ENCODE results near the gene PRKCE. TPM values are rescaled to one million over a fixed set of nuclear protein-coding genes. Genes with fewer than 3 reads are reported as not detected.

The PRKCE gene
- polyA plus RNA-seq, 1 of the 3 experiments (the other 2 are of a cell fraction) = 16.3 TPM

DNA sequence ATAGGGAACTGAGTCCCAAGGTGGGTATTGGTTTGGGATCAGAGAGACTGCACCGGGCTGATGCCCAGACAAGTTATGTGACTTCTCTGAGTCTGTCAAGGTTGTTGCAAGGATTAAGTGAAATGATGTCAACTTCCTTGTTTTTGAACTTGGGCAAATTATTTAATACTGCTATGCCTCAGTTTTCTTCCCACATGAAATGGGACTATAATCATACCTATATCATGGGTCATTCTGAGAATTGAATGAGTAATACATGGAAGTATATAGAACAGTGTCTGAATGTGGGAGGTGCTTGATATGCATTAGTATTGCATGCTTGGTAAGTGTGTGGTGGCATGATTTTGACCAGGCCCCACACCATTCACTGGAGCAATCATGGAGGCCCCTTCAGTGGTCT, 99.0 kb downstream of the PRKCE start:
- no peaks in the 10 kb centered on the region for H3K36me3 ChIP-seq (replicated peaks in 1 of 2; ENCODE audit: control insufficient read depth in 1 of 2, insufficient read depth in 2 of 2, low read length in 1 of 2)
- no peak overlapping the region for H3K27ac ChIP-seq (ENCODE audit: low read depth in 2 of 2, low read length in 1 of 2)
- no peaks in the 10 kb centered on the region for H3K27me3 ChIP-seq (ENCODE audit: insufficient read depth)
- H4K20me1 ChIP-seq (ENCODE audit: insufficient read depth) = peaks cover 11% of the 10 kb centered on the region
- H2AFZ ChIP-seq (ENCODE audit: low read depth) = no peak overlapping the region
- DNase-seq = no peak
- peaks cover 9 to 22% of the 10 kb centered on the region in 2 experiments; a peak in 2 of 4 replicates for H3K4me1 ChIP-seq (ENCODE audit: control insufficient read depth in 1 of 2, insufficient read depth in 2 of 2, low read depth in 1 of 2, low read length in 1 of 2)
- no peak overlapping the region for H3K9ac ChIP-seq
- ChIA-PET CTCF (interaction anchor here (0.7 to 1.2 kb wide), 2 partner anchors 12 to 28 kb away, joined by 3 read pairs; no protein-coding TSS in a partner anchor), POLR2A (no interaction called here)
- H3K4me2 ChIP-seq = no peak overlapping the region
- no peak overlapping the region for H3K4me3 ChIP-seq (ENCODE audit: low read depth in 2 of 2, low read length in 1 of 2)
- H3K79me2 ChIP-seq (ENCODE audit: insufficient read depth) = peaks cover 3% of the 10 kb centered on the region; the same call in 1 of the 2 replicates
- peaks cover 23% of the 10 kb centered on the region for H3F3A ChIP-seq (replicated peaks; ENCODE audit: insufficient read depth)
- no peaks in the 10 kb centered on the region for H3K9me3 ChIP-seq
- WGBS (ENCODE audit: low lambda C conversion rate) = 93% methylated on average over 1 of the region's 1 CpG
- no peaks in the 10 kb centered on the region for H3K9me2 ChIP-seq
- no peak for TF ChIP-seq TAF1 (IDR thresholded peaks at IDR 0.05; ENCODE audit: borderline replicate concordance, low read depth, low read length)
- no peak for TF ChIP-seq TEAD4 (IDR thresholded peaks at IDR 0.05; ENCODE audit: borderline replicate concordance, insufficient read depth)
- no peak for TF ChIP-seq FOSL2 (IDR thresholded peaks at IDR 0.05; ENCODE audit: borderline replicate concordance, low read depth)
- TF ChIP-seq NRF1 (IDR thresholded peaks at IDR 0.05; ENCODE audit: low read depth, low read length) = no peak
- TF ChIP-seq, protein P1, sequence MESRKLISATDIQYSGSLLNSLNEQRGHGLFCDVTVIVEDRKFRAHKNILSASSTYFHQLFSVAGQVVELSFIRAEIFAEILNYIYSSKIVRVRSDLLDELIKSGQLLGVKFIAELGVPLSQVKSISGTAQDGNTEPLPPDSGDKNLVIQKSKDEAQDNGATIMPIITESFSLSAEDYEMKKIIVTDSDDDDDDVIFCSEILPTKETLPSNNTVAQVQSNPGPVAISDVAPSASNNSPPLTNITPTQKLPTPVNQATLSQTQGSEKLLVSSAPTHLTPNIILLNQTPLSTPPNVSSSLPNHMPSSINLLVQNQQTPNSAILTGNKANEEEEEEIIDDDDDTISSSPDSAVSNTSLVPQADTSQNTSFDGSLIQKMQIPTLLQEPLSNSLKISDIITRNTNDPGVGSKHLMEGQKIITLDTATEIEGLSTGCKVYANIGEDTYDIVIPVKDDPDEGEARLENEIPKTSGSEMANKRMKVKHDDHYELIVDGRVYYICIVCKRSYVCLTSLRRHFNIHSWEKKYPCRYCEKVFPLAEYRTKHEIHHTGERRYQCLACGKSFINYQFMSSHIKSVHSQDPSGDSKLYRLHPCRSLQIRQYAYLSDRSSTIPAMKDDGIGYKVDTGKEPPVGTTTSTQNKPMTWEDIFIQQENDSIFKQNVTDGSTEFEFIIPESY (IDR thresholded peaks at IDR 0.05; ENCODE audit: borderline replicate concordance, low read depth) = no peak
- TF ChIP-seq, protein P2, sequence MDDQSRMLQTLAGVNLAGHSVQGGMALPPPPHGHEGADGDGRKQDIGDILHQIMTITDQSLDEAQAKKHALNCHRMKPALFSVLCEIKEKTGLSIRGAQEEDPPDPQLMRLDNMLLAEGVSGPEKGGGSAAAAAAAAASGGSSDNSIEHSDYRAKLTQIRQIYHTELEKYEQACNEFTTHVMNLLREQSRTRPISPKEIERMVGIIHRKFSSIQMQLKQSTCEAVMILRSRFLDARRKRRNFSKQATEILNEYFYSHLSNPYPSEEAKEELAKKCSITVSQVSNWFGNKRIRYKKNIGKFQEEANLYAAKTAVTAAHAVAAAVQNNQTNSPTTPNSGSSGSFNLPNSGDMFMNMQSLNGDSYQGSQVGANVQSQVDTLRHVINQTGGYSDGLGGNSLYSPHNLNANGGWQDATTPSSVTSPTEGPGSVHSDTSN (IDR thresholded peaks at IDR 0.05) = no peak
- no peak for TF ChIP-seq MXI1 (IDR thresholded peaks at IDR 0.05; ENCODE audit: low read depth, low read length)

DNA sequence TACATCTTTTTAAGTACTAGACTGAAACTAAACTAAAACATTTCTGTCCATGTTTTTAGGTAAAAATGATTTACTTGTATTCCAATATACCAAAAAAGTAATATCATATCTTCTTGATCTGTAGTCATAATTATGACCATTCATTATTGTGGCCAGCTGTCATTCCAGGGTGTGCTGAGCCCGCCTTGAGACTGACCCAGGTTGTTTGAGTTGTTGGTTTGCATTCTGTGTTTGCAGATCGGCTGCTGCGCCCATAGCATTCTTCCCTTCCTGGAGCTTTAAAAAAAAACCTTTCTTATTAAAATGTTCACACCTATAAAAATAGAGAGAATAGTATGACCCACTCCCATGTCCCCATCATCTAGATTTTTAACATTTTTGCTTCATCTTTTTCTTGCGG, 101.9 kb downstream of the PRKCE start:
- Histone ChIP-seq H3K4me2 (no peak overlapping the region), H3K79me2 (ENCODE audit: insufficient read depth) (peaks cover 9% of the 10 kb centered on the region; the same call in 1 of the 2 replicates), H3K9me3 (no peaks in the 10 kb centered on the region), H3K4me1 (ENCODE audit: control insufficient read depth in 1 of 2, insufficient read depth in 2 of 2, low read depth in 1 of 2, low read length in 1 of 2) (peaks cover 12 to 15% of the 10 kb centered on the region in 2 experiments; a peak in 2 of 4 replicates), H3K27me3 (ENCODE audit: insufficient read depth) (no peaks in the 10 kb centered on the region), H3K4me3 (ENCODE audit: low read depth in 2 of 2, low read length in 1 of 2) (no peak overlapping the region), H3F3A (replicated peaks; ENCODE audit: insufficient read depth) (peaks cover 29% of the 10 kb centered on the region), H3K9me2 (no peaks in the 10 kb centered on the region), H3K27ac (ENCODE audit: low read depth in 2 of 2, low read length in 1 of 2) (no peak overlapping the region), H3K36me3 (replicated peaks in 1 of 2; ENCODE audit: control insufficient read depth in 1 of 2, insufficient read depth in 2 of 2, low read length in 1 of 2) (no peaks in the 10 kb centered on the region), H2AFZ (ENCODE audit: low read depth) (no peak overlapping the region), H3K9ac (no peak overlapping the region), H4K20me1 (ENCODE audit: insufficient read depth) (peaks cover 13% of the 10 kb centered on the region)
- 89% methylated on average over 4 of the region's 4 CpGs for WGBS (ENCODE audit: low lambda C conversion rate)
- ChIA-PET CTCF (interaction anchor here (0.6 to 1.3 kb wide), 2 partner anchors 18 to 182 kb away, joined by 3 read pairs; no protein-coding TSS in a partner anchor), POLR2A (interaction anchor here (1.1 kb wide), 1 partner anchor 10 kb away, joined by 3 read pairs; no protein-coding TSS in a partner anchor)
- DNase-seq = no peak
- TF ChIP-seq, protein P3, sequence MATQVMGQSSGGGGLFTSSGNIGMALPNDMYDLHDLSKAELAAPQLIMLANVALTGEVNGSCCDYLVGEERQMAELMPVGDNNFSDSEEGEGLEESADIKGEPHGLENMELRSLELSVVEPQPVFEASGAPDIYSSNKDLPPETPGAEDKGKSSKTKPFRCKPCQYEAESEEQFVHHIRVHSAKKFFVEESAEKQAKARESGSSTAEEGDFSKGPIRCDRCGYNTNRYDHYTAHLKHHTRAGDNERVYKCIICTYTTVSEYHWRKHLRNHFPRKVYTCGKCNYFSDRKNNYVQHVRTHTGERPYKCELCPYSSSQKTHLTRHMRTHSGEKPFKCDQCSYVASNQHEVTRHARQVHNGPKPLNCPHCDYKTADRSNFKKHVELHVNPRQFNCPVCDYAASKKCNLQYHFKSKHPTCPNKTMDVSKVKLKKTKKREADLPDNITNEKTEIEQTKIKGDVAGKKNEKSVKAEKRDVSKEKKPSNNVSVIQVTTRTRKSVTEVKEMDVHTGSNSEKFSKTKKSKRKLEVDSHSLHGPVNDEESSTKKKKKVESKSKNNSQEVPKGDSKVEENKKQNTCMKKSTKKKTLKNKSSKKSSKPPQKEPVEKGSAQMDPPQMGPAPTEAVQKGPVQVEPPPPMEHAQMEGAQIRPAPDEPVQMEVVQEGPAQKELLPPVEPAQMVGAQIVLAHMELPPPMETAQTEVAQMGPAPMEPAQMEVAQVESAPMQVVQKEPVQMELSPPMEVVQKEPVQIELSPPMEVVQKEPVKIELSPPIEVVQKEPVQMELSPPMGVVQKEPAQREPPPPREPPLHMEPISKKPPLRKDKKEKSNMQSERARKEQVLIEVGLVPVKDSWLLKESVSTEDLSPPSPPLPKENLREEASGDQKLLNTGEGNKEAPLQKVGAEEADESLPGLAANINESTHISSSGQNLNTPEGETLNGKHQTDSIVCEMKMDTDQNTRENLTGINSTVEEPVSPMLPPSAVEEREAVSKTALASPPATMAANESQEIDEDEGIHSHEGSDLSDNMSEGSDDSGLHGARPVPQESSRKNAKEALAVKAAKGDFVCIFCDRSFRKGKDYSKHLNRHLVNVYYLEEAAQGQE (IDR thresholded peaks at IDR 0.05; ENCODE audit: low read depth, low read length) = no peak
- no peak for TF ChIP-seq MXI1 (IDR thresholded peaks at IDR 0.05; ENCODE audit: low read depth, low read length)
- TF ChIP-seq SIN3A (IDR thresholded peaks at IDR 0.05; ENCODE audit: borderline replicate concordance, low read depth, low read length) = no peak
- no peak for TF ChIP-seq FOSL2 (IDR thresholded peaks at IDR 0.05; ENCODE audit: borderline replicate concordance, low read depth)
- no peak for TF ChIP-seq TCF12 (IDR thresholded peaks at IDR 0.05)
- no peak for TF ChIP-seq MEF2A (IDR thresholded peaks at IDR 0.05; ENCODE audit: borderline replicate concordance, low read depth)
- TF ChIP-seq ELF1 (IDR thresholded peaks at IDR 0.05) = no peak
- TF ChIP-seq, protein P4, sequence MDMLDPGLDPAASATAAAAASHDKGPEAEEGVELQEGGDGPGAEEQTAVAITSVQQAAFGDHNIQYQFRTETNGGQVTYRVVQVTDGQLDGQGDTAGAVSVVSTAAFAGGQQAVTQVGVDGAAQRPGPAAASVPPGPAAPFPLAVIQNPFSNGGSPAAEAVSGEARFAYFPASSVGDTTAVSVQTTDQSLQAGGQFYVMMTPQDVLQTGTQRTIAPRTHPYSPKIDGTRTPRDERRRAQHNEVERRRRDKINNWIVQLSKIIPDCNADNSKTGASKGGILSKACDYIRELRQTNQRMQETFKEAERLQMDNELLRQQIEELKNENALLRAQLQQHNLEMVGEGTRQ (IDR thresholded peaks at IDR 0.05; ENCODE audit: borderline replicate concordance, low read depth, low read length) = no peak
- TF ChIP-seq EZH2phosphoT487 (IDR thresholded peaks at IDR 0.05; ENCODE audit: borderline replicate concordance, low read depth) = no peak
- TF ChIP-seq NRF1 (IDR thresholded peaks at IDR 0.05; ENCODE audit: low read depth, low read length) = no peak
- no peak for TF ChIP-seq JUND (IDR thresholded peaks at IDR 0.05)
- TF ChIP-seq, protein P5, sequence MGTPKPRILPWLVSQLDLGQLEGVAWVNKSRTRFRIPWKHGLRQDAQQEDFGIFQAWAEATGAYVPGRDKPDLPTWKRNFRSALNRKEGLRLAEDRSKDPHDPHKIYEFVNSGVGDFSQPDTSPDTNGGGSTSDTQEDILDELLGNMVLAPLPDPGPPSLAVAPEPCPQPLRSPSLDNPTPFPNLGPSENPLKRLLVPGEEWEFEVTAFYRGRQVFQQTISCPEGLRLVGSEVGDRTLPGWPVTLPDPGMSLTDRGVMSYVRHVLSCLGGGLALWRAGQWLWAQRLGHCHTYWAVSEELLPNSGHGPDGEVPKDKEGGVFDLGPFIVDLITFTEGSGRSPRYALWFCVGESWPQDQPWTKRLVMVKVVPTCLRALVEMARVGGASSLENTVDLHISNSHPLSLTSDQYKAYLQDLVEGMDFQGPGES (IDR thresholded peaks at IDR 0.05; ENCODE audit: low read depth, low read length) = no peak
- no peak for TF ChIP-seq TEAD4 (IDR thresholded peaks at IDR 0.05; ENCODE audit: borderline replicate concordance, insufficient read depth)
- TF ChIP-seq TAF1 (IDR thresholded peaks at IDR 0.05; ENCODE audit: borderline replicate concordance, low read depth, low read length) = no peak
- TF ChIP-seq, protein P6, sequence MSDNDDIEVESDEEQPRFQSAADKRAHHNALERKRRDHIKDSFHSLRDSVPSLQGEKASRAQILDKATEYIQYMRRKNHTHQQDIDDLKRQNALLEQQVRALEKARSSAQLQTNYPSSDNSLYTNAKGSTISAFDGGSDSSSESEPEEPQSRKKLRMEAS (IDR thresholded peaks at IDR 0.05; ENCODE audit: low read depth) = no peak

All from SK-N-SH (cell line).